Stimulated activated effector memory CD8-positive, alpha-beta T cell treated with anti-CD3 and anti-CD28 coated beads, Interleukin-12 subunit alpha, Interleukin-12 subunit beta, amount 100 ng/mL, for 72 hours (primary cell): ENCODE measurements around the gene SERPINA6.
A peak's percentile ranks its signal among the peaks of the same experiment; 100 is the strongest.
"Not testable (repeated sequence)": the region's sequence is repeated elsewhere in the genome, so short reads cannot be mapped to it uniquely, and the experiment has no call there.

ENCODE experiments used
- ATAC-seq: fragments of 150-1000 bp; cut with Tn5 transposase; 2 replicates; pipeline ENCODE4 v1.10.0; 2021
- DNase-seq, 2 donors: peaks; one replicate each; pipeline ENCODE4 v3.0.0; 2021 to 2022; ENCODE audit warnings: low spot score in 2 of 2
- H3K27ac Mint-ChIP-seq: one replicate; pipeline ENCODE4 v1.8.0; 2022; ENCODE audit warnings: mild to moderate bottlenecking, mixed read lengths
- H3K36me3 Mint-ChIP-seq: one replicate; pipeline ENCODE4 v1.8.0; 2022; ENCODE audit warnings: mild to moderate bottlenecking, mixed read lengths
- H3K4me1 Mint-ChIP-seq: one replicate; pipeline ENCODE4 v1.8.0; 2022; ENCODE audit warnings: mixed read lengths
- H3K4me3 Mint-ChIP-seq: one replicate; pipeline ENCODE4 v1.8.0; 2022; ENCODE audit warnings: mild to moderate bottlenecking, mixed read lengths
- H3K9me3 Mint-ChIP-seq: one replicate; pipeline ENCODE4 v1.8.0; 2022; ENCODE audit warnings: mixed read lengths

The SERPINA6 gene

GRCh38 chr14:94314890-94315289 lies 8.2 kb downstream of the SERPINA6 start:
- H3K4me3 Mint-ChIP-seq = no peak overlapping the region
- ATAC-seq (no peak), DNase-seq (no peak)
- H3K9me3 Mint-ChIP-seq = no peaks in the 10 kb centered on the region
- H3K27ac Mint-ChIP-seq = no peak overlapping the region
- no peaks in the 10 kb centered on the region for H3K36me3 Mint-ChIP-seq
- H3K4me1 Mint-ChIP-seq = no peaks in the 10 kb centered on the region

- Mint-ChIP-seq H3K4me1 (no peaks in the 10 kb centered on the region), H3K9me3 (peaks cover under 1% of the 10 kb centered on the region), H3K36me3 (no peaks in the 10 kb centered on the region), H3K4me3 (no peak overlapping the region), H3K27ac (no peak overlapping the region)
- ATAC-seq = no peak
- peak in 1 of 2 donors; percentile 37 for DNase-seq
Observed at GRCh38 chr14:94313991-94314655, 9.0 kb downstream of the SERPINA6 start.

- H3K36me3 Mint-ChIP-seq = no peaks in the 10 kb centered on the region
- no peak overlapping the region for H3K4me3 Mint-ChIP-seq
- no peaks in the 10 kb centered on the region for H3K4me1 Mint-ChIP-seq
- ATAC-seq (no peak), DNase-seq (peak in 1 of 2 donors; percentile 39)
- peaks cover 8% of the 10 kb centered on the region for H3K9me3 Mint-ChIP-seq
- no peak overlapping the region for H3K27ac Mint-ChIP-seq
Observed at GRCh38 chr14:94312481-94313246, 10.5 kb downstream of the SERPINA6 start.

GRCh38 chr14:94310248-94310647 lies 12.9 kb downstream of the SERPINA6 start:
- H3K27ac Mint-ChIP-seq = no peak overlapping the region
- no peak overlapping the region for H3K4me3 Mint-ChIP-seq
- peaks cover 8% of the 10 kb centered on the region for H3K9me3 Mint-ChIP-seq
- H3K4me1 Mint-ChIP-seq = no peaks in the 10 kb centered on the region
- no peaks in the 10 kb centered on the region for H3K36me3 Mint-ChIP-seq
- DNase-seq (peak in 1 of 2 donors; percentile 26), ATAC-seq (no peak)

GRCh38 chr14:94309721-94310120 lies 13.4 kb downstream of the SERPINA6 start:
- ATAC-seq = no peak
- peak in 1 of 2 donors; percentile 18 for DNase-seq
- no peaks in the 10 kb centered on the region for H3K4me1 Mint-ChIP-seq
- H3K4me3 Mint-ChIP-seq = no peak overlapping the region
- no peak overlapping the region for H3K27ac Mint-ChIP-seq
- no peaks in the 10 kb centered on the region for H3K36me3 Mint-ChIP-seq
- peaks cover 8% of the 10 kb centered on the region for H3K9me3 Mint-ChIP-seq

GRCh38 chr14:94307410-94307992 lies 15.6 kb downstream of the SERPINA6 start:
- Mint-ChIP-seq H3K9me3 (peaks cover 8% of the 10 kb centered on the region), H3K4me3 (no peak overlapping the region), H3K27ac (no peak overlapping the region), H3K36me3 (no peaks in the 10 kb centered on the region), H3K4me1 (no peaks in the 10 kb centered on the region)
- ATAC-seq = no peak
- DNase-seq = peak in 1 of 2 donors; percentile 36

GRCh38 chr14:94306047-94306978 lies 16.8 kb downstream of the SERPINA6 start:
- H3K9me3 Mint-ChIP-seq = peaks cover 8% of the 10 kb centered on the region
- no peak overlapping the region for H3K4me3 Mint-ChIP-seq
- H3K4me1 Mint-ChIP-seq = no peaks in the 10 kb centered on the region
- ATAC-seq = no peak
- DNase-seq = peak in 1 of 2 donors; percentile 17
- no peaks in the 10 kb centered on the region for H3K36me3 Mint-ChIP-seq
- no peak overlapping the region for H3K27ac Mint-ChIP-seq

- Mint-ChIP-seq H3K27ac (no peak overlapping the region), H3K36me3 (no peaks in the 10 kb centered on the region), H3K4me3 (no peak overlapping the region), H3K9me3 (peaks cover 8% of the 10 kb centered on the region), H3K4me1 (no peaks in the 10 kb centered on the region)
- DNase-seq = peak in 1 of 2 donors; percentile 32
- ATAC-seq = peak; percentile 24
Observed at GRCh38 chr14:94305620-94306019, 17.5 kb downstream of the SERPINA6 start.

GRCh38 chr14:94304243-94304642 lies 18.9 kb downstream of the SERPINA6 start:
- no peak for ATAC-seq
- Mint-ChIP-seq H3K4me1 (no peaks in the 10 kb centered on the region), H3K9me3 (peaks cover 8% of the 10 kb centered on the region), H3K4me3 (no peak overlapping the region), H3K27ac (no peak overlapping the region), H3K36me3 (no peaks in the 10 kb centered on the region)
- DNase-seq = no peak

GRCh38 chr14:94303111-94303510 lies 20.0 kb downstream of the SERPINA6 start:
- Mint-ChIP-seq H3K4me1 (no peaks in the 10 kb centered on the region), H3K9me3 (peaks cover 3% of the 10 kb centered on the region), H3K36me3 (no peaks in the 10 kb centered on the region), H3K27ac (no peak overlapping the region), H3K4me3 (no peak overlapping the region)
- ATAC-seq (no peak), DNase-seq (no peak)

GRCh38 chr14:94298130-94298529 lies 25.0 kb downstream of the SERPINA6 start:
- ATAC-seq (no peak), DNase-seq (peak in 1 of 2 donors; percentile 29)
- no peaks in the 10 kb centered on the region for H3K36me3 Mint-ChIP-seq
- no peak overlapping the region for H3K27ac Mint-ChIP-seq
- H3K4me1 Mint-ChIP-seq = no peaks in the 10 kb centered on the region
- no peaks in the 10 kb centered on the region for H3K9me3 Mint-ChIP-seq
- H3K4me3 Mint-ChIP-seq = no peak overlapping the region

GRCh38 chr14:94296181-94296545 lies 27.0 kb downstream of the SERPINA6 start:
- DNase-seq, H3K9me3 Mint-ChIP-seq, H3K4me1 Mint-ChIP-seq, ATAC-seq, H3K27ac Mint-ChIP-seq, H3K4me3 Mint-ChIP-seq, H3K36me3 Mint-ChIP-seq: not testable (repeated sequence)

GRCh38 chr14:94295360-94296180 lies 27.6 kb downstream of the SERPINA6 start:
- no peaks in the 10 kb centered on the region for H3K4me1 Mint-ChIP-seq
- ATAC-seq (no peak), DNase-seq (peak in 1 of 2 donors; percentile 40)
- no peaks in the 10 kb centered on the region for H3K36me3 Mint-ChIP-seq
- no peaks in the 10 kb centered on the region for H3K9me3 Mint-ChIP-seq
- H3K27ac Mint-ChIP-seq = no peak overlapping the region
- H3K4me3 Mint-ChIP-seq = no peak overlapping the region

GRCh38 chr14:94293578-94293924 lies 29.6 kb downstream of the SERPINA6 start:
- Mint-ChIP-seq H3K4me1 (no peaks in the 10 kb centered on the region), H3K36me3 (no peaks in the 10 kb centered on the region), H3K27ac (no peak overlapping the region), H3K9me3 (no peaks in the 10 kb centered on the region), H3K4me3 (no peak overlapping the region)
- DNase-seq = no peak
- ATAC-seq = no peak
